Testis (tissue), 2 donors: ENCODE data around the gene SLC24A2.

ENCODE experiments used
- CTCF ChIP-seq, 3 experiments: fragments of 450-650 bp in 2 of 3; fragments of 200-600 bp in 1 of 3; sonication (generic) in 1 of 3; IDR thresholded peaks; one replicate each; pipeline ENCODE4 v1.5.1; 2016 to 2019; ENCODE audit warnings: antibody characterized with exemption in 3 of 3, mild to moderate bottlenecking in 2 of 3, moderate library complexity in 1 of 3
- POLR2A ChIP-seq: fragments of 450-650 bp; IDR thresholded peaks from one replicate; pipeline ENCODE4 v1.6.1; 2017; ENCODE audit warnings: antibody characterized with exemption, mild to moderate bottlenecking, moderate library complexity

GRCh38 chr9:19784136-19784535, 4.7 kb downstream of the SLC24A2 start:
- TF ChIP-seq CTCF (IDR thresholded peaks at IDR 0.05) (no peak), POLR2A (no peak)
